Loucy (cell line): ENCODE results near the gene CTBP2.

ENCODE experiments used
- H2AFZ ChIP-seq: fragments of 200-600 bp; sonication (generic); 2 replicates; pipeline ENCODE4 v1.6.0; 2016; ENCODE audit warnings: antibody characterized with exemption, mild to moderate bottlenecking, low read length, moderate library complexity
- H3F3A ChIP-seq: fragments of 200-600 bp; 2 replicates; pipeline ENCODE4 v1.6.0; 2016; ENCODE audit warnings: antibody characterized with exemption, low read depth, mild to moderate bottlenecking
- H3K27me3 ChIP-seq: fragments of 200-600 bp; sonication (generic); 2 replicates; pipeline ENCODE4 v1.6.1; 2014; ENCODE audit warnings: low read length, mild to moderate bottlenecking; ENCODE audit not compliant: insufficient read depth, poor library complexity, severe bottlenecking
- H3K36me3 ChIP-seq: fragments of 200-600 bp; sonication (generic); 2 replicates; pipeline ENCODE4 v1.6.1; 2016; ENCODE audit warnings: low read length; ENCODE audit not compliant: insufficient read depth
- H3K4me1 ChIP-seq: fragments of 200-600 bp; sonication (generic); 2 replicates; pipeline ENCODE4 v1.5.1; 2014; ENCODE audit warnings: low read length, mild to moderate bottlenecking; ENCODE audit not compliant: insufficient read depth, poor library complexity, severe bottlenecking
- H3K4me2 ChIP-seq: fragments of 200-600 bp; sonication (generic); 2 replicates; pipeline ENCODE4 v1.6.0; 2014; ENCODE audit warnings: antibody characterized with exemption, low read length, low read depth, mild to moderate bottlenecking; ENCODE audit not compliant: poor library complexity, severe bottlenecking
- H3K4me3 ChIP-seq: fragments of 200-600 bp; sonication (generic); 2 replicates; pipeline ENCODE4 v1.5.1; 2014; ENCODE audit warnings: low read length, mild to moderate bottlenecking, mixed read lengths; ENCODE audit not compliant: poor library complexity, severe bottlenecking
- H3K79me2 ChIP-seq: fragments of 200-600 bp; sonication (generic); 2 replicates; pipeline ENCODE4 v1.6.1; 2014; ENCODE audit warnings: low read length; ENCODE audit not compliant: insufficient read depth
- H3K9ac ChIP-seq: fragments of 200-600 bp; sonication (generic); 2 replicates; pipeline ENCODE4 v1.6.0; 2014; ENCODE audit warnings: mild to moderate bottlenecking, low read depth, low read length, moderate library complexity; ENCODE audit not compliant: poor library complexity, severe bottlenecking
- H3K9me2 ChIP-seq: fragments of 200-600 bp; sonication (generic); replicated peaks from 2 replicates; pipeline ENCODE4 v1.6.1; 2016; ENCODE audit warnings: low read depth, low read length, mixed read lengths
- H3K9me3 ChIP-seq: fragments of 200-600 bp; sonication (generic); 2 replicates; pipeline ENCODE4 v1.6.1; 2014; ENCODE audit warnings: mild to moderate bottlenecking, antibody characterized with exemption, low read length, low read depth; ENCODE audit not compliant: insufficient read depth
- H4K20me1 ChIP-seq: fragments of 200-600 bp; sonication (generic); 2 replicates; pipeline ENCODE4 v1.6.0; 2014; ENCODE audit warnings: antibody characterized with exemption, low read length, mild to moderate bottlenecking; ENCODE audit not compliant: insufficient read depth, poor library complexity, severe bottlenecking
- CTCF ChIP-seq: fragments of 200-600 bp; sonication (generic); conservative IDR thresholded peaks from 2 replicates; pipeline ENCODE4 v1.5.1; 2014; ENCODE audit warnings: mild to moderate bottlenecking, antibody characterized with exemption, low read length
- EZH2phosphoT487 ChIP-seq: fragments of 200-600 bp; IDR thresholded peaks from 2 replicates; pipeline ENCODE4 v1.6.1; 2018; ENCODE audit warnings: antibody characterized with exemption, mild to moderate bottlenecking, moderate library complexity, borderline replicate concordance

The CTBP2 gene

GRCh38 chr10:125135771-125136035 is 24.7 kb downstream of the CTBP2 start:
- Histone ChIP-seq H3K9me2 (no peaks in the 10 kb centered on the region), H3K79me2 (no peaks in the 10 kb centered on the region), H3K9ac (no peak overlapping the region), H3K27me3 (no peaks in the 10 kb centered on the region), H3K4me3 (no peak overlapping the region), H3K4me2 (no peak overlapping the region), H4K20me1 (no peaks in the 10 kb centered on the region), H3F3A (no peaks in the 10 kb centered on the region), H3K36me3 (no peaks in the 10 kb centered on the region), H3K4me1 (no peaks in the 10 kb centered on the region), H2AFZ (no peak overlapping the region), H3K9me3 (peaks cover 1% of the 10 kb centered on the region; the same call in 1 of the 2 replicates)
- TF ChIP-seq EZH2phosphoT487, result no peak
- TF ChIP-seq CTCF, result no peak

GRCh38 chr10:125134916-125135770 is 25.2 kb downstream of the CTBP2 start:
- Histone ChIP-seq H3K9me2 (no peaks in the 10 kb centered on the region), H3K4me1 (no peaks in the 10 kb centered on the region), H3F3A (no peaks in the 10 kb centered on the region), H3K79me2 (no peaks in the 10 kb centered on the region), H2AFZ (no peak overlapping the region), H3K4me3 (no peak overlapping the region), H3K9ac (no peak overlapping the region), H4K20me1 (no peaks in the 10 kb centered on the region), H3K36me3 (no peaks in the 10 kb centered on the region), H3K4me2 (no peak overlapping the region), H3K27me3 (no peaks in the 10 kb centered on the region), H3K9me3 (peaks cover 3% of the 10 kb centered on the region; the same call in 1 of the 2 replicates)
- TF ChIP-seq EZH2phosphoT487, result no peak
- TF ChIP-seq CTCF, result no peak

GRCh38 chr10:125134483-125134848 is 25.9 kb downstream of the CTBP2 start:
- no peaks in the 10 kb centered on the region for H3K9me2 ChIP-seq
- peaks cover 3% of the 10 kb centered on the region; the same call in 1 of the 2 replicates for H3K9me3 ChIP-seq
- H4K20me1 ChIP-seq, result no peaks in the 10 kb centered on the region
- no peaks in the 10 kb centered on the region for H3K36me3 ChIP-seq
- no peak overlapping the region for H2AFZ ChIP-seq
- no peaks in the 10 kb centered on the region for H3K4me1 ChIP-seq
- no peak overlapping the region for H3K9ac ChIP-seq
- H3K27me3 ChIP-seq, result no peaks in the 10 kb centered on the region
- TF ChIP-seq CTCF (no peak), EZH2phosphoT487 (no peak)
- no peaks in the 10 kb centered on the region for H3F3A ChIP-seq
- no peak overlapping the region for H3K4me3 ChIP-seq
- no peaks in the 10 kb centered on the region for H3K79me2 ChIP-seq
- no peak overlapping the region for H3K4me2 ChIP-seq
